Activated CD4-positive, alpha-beta T cell treated with anti-CD3 and anti-CD28 coated beads, Interleukin-2, amount 50 U/mL, for 4 hours (primary cell): ENCODE results near the gene RPL23.
"Not testable (repeated sequence)": the region's sequence is repeated elsewhere in the genome, so short reads cannot be mapped to it uniquely, and the experiment has no call there.

Experiments
- DNase-seq, 2 experiments: peaks; one replicate each; pipeline ENCODE4 v3.0.0-alpha.2; 2020

RPL23 gene

DNA sequence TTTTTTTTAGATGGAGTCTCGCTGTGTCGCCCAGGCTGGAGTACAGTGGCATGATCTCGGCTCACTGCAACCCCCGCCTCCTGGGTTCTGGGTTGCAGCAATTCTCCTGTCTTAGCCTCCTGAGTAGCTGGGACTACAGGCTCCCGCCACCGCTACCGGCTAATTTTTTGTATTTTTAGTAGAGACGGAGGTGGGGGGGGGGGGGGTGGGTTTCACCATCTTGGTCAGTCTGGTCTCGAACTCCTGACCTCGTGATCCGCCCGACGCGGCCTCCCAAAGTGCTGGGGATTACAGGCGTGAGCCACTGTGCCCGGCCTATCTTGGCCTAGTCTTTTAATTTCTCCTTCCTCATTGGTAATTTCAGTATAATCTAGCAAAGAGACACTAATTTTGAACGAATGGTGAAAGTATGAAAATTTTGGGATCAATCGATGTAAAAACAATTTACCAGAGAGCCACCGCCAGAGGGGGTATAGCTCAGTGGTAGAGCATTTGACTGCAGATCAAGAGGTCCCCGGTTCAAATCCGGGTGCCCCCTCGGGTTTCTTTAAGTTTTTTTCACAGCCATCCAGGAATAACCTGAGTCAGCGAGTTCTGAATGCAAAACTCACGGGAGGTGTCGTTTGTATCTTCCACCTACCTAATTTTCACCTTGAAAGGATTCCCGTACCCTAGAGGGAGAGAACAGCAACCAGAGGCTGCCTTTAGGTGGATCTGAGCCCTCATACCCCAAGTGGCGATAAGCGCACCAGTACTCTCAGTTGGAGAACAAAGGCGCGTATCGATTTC, 13.9 kb upstream of the RPL23 start:
- DNase-seq, result peak; percentile 38 to 44

- DNase-seq, result no peak
Measured at GRCh38 chr17:38864636-38865398, 11.3 kb upstream of the RPL23 start.

DNA sequence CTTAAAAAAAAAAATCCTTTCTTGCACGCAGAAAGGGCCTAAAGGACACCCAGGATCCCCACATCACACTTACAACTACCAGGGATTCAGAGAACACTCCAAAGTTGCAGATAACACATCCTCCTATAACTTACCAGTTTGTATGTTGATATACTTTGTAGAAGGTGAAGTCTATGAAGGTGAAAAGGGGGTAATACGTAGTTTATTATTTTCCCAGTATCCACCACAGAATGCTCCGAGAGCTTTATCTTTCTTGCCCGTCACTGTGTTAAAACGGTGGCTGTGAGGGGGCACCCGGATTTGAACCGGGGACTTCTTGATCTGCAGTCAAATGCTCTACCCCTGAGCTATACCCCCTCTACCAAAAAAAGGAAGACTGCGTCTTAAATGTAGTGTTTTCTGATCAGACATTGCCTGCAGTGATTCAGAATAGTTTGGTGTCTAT, 7.9 kb upstream of the RPL23 start:
- no peak for DNase-seq

DNA sequence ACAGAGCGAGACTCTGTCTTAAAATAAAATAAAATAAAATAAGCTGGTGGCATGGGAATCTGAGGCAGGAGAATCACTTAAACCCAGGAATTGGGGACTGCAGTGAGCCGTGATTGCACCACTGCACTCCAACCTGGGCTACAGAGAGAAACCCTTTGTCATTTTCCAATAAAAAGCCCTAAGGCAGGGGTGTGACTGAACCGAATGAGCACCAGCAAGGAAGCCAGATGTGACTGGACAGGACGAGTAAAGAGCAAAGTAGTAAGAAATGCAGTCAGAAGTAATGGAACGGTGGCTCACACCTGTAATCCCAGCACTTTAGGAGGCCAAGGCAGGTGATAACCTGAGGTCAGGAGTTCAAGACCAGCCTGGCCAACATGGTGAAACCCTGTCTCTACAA, 3.8 kb upstream of the RPL23 start:
- DNase-seq, result no peak

- DNase-seq, result not testable (repeated sequence)
Measured at GRCh38 chr17:38855101-38855714, 1.7 kb upstream of the RPL23 start.

DNA sequence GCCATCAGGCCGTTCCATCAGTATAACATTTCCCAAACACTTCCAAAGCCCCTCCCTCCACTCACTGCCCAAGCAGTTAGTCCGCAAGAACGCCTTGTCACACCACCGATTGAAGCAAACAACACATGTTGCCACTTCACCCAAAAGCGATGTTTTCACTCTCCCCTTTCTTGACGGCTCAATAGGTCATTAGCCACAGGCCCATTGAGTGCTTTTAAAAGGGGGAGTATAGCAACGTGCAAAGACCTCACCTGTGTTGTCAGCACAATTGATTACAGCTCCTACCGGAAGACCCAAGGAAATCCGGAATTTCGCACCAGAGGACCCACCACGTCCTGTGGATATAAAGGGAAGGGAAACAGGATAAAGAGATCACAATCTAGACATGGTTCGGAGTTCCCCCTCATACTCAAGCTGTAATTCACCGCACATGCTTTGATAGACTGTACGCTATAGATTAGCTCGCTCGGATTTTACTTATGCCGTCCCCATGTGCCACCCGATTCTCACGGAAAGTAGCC, 690 bp downstream of the RPL23 start:
- DNase-seq, result no peak

DNA sequence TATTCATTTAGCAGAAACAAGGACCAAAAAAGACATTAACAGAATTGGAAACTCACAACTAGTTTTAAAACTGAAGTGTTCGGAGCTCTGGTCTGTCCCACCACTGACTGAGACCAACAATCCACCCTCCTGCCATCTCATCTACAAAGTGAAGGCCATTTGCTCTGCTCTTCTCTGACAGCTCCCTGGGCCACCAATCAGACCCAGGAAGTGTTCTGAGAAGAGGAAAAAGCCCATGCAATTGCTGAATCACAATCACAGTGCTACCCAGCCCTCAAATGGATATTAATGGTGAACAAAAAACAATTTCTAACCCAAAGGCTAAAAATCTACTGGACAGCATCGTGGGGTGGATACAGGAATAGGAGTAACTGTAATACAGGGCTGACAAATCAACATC, 2.1 kb downstream of the RPL23 start:
- no peak for DNase-seq

DNA sequence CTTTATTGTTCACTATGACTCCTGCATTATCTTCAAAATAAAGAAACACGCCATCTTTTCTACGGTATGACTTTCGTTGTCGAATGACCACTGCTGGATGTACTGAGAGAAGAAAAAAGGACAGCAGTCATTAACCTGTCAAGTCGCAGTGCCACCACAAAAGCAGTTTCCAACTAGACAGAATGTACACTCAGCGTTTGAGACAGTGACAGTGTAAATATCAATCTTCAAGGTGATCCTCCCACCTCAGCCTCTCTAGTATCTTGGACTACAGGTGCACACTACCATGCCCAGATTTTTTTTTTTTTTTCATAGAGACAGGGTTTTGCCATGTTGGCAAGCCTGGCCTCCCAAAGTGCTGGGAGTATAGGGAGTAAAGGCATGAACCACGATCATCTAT, 3.1 kb downstream of the RPL23 start:
- DNase-seq, result no peak

GRCh38 chr17:38848939-38849605, 4.4 kb downstream of the RPL23 start:
- no peak for DNase-seq

- no peak for DNase-seq
Measured at GRCh38 chr17:38848557-38848891, 5.0 kb downstream of the RPL23 start.

GRCh38 chr17:38844261-38844757, 9.2 kb downstream of the RPL23 start:
- no peak for DNase-seq

- no peak for DNase-seq
Measured at GRCh38 chr17:38825762-38826247, 27.7 kb downstream of the RPL23 start.

DNA sequence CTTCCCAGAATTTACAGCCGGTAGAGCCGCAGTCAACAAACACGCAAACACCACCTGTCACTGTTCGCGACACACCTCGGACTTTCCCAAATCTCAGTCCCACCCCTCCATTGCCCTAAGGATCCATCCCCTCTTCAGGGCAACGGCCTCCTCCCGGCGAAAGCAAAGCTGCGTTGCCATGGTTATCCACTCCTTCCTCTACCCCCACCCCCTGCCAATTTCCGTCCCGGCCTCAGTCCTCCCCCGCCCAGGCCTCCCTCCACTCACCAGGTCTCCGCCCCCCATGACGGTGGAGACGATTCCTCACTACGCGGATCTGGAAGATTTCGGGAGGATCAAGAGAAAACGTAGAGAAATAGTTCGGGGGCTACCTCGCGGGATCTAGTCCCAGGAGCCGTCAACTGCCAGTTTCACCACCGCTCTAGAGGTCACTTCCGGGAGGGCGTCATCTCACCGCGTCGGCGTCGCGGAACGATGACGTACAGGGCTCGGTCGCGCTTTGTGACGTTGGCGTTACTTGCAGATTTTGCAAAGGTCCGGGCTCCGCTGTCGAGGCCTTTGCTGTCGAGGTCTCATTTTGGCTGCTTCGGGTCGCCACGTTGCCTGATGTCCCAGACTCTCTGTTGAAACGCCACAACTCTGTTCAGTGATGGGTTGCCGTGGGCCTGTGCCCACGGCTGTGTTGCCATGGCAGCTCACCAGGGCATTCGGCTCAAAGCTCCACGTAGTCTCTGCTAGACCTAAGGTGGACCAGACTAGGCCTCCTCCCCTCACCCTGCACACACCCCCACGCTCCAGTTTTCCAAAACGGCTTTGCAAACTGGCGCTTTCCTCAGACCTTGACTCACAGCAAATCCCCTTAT, 28.4 kb downstream of the RPL23 start, which contains the start of gene CWC25:
Gene CWC25, minus strand, starts transcription at position 423 of the 863 bp plus-strand sequence. Its CDS starts 138 bp downstream, at position 285.
- DNase-seq, result peak; percentile 91 to 96

- DNase-seq, result no peak
Measured at GRCh38 chr17:38815576-38816193, 37.8 kb downstream of the RPL23 start.

DNA sequence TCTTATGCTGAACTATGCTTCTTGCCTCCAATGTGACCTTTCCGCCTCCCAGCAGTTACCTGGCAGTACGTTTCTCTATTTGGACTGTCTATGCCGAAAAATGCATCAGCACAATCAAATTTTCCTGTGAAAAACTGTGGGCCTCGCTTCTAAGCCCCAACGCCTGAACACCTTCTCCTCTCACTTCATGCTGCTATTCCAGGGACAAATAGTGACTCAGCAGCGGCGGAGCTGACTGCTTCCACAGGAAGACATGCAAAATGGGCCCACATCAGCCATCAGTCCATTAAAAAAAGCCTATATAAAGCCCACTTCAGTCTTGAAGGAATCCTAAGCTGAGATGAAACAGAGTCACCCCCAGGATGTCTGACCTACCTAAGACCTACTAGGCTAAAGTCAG, 43.7 kb downstream of the RPL23 start:
- no peak for DNase-seq

GRCh38 chr17:38800237-38800760, 53.2 kb downstream of the RPL23 start:
- no peak for DNase-seq

GRCh38 chr17:38799501-38800236, 53.9 kb downstream of the RPL23 start, which contains the start of gene PIP4K2B:
PIP4K2B (minus strand) TSS chr17:38799556; CDS start chr17:38799424, 132 bp downstream.
- DNase-seq, result peak; percentile 72 to 75

DNA sequence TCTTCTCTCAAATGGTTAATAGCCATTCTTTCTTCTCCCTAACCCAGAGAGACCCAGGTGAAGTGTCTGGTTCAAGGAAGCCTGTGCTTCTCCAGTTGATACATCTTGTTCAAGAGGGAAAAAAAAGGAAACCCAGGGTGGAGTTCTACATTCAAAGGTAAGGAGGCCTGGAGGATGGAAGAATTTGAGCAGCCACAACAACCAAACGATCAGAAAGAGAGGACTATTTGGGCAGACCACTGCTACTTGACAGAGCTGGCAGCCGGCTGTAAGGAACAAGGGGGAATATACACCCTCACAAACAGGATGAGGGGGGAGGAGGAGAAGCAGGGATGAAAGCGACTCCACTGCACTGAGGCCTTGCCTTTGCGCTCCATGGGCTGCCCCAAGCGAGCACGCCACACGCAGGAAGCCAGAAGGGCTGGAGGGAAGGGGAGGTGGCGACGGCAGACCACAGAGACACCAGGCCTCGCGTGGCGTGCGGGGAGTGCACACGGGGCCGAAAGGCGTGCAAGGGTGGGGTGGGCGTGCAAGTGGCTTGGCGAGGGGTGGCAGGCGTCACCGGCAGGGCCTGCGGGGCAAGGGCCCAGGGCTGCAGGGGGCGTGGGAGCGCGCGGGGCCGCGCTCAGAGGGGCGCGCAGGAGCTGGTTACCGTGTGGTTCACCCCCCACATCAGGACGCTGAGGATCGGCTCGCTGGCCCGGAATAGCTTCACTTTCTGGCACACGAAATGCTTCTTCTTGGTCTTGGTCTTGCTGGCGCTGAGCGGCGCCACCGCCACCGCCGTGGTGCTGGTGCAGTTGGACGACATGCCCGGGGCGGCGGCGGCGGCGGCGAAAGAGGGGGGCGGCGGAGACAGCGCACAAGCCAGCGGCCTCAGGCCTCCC, 54.7 kb downstream of the RPL23 start:
- peak in 1 of 2 experiments; percentile 28 for DNase-seq
